Measurements from ENCODE around the gene SKAP1. TPM values are rescaled to one million over a fixed set of nuclear protein-coding genes. Genes with fewer than 3 reads are reported as not detected.

SKAP1 gene
- total and polyA plus RNA-seq, 2 experiments from 2014 or later = 0.27 TPM; not detected in 1

DNA sequence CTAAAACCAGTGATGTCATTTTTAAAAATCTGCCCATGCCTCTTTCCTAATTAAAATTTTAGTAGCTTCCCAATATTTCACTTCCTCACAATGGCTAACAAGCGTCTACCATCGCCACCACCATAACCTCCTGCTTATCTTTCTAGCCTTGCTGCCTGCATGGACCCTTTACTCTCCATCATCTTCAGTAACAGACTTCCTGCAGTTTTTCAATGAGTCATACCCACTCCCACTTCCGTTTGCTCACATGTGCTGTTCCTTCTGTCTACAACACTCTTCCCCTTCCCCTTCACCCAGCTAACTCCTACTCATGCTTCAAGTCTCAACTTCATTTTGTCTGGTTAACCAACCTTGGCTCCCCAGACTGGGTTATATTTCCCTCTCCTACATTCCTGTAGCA is 12.8 kb upstream of the SKAP1 start (continued):
- TF ChIP-seq, protein P1, sequence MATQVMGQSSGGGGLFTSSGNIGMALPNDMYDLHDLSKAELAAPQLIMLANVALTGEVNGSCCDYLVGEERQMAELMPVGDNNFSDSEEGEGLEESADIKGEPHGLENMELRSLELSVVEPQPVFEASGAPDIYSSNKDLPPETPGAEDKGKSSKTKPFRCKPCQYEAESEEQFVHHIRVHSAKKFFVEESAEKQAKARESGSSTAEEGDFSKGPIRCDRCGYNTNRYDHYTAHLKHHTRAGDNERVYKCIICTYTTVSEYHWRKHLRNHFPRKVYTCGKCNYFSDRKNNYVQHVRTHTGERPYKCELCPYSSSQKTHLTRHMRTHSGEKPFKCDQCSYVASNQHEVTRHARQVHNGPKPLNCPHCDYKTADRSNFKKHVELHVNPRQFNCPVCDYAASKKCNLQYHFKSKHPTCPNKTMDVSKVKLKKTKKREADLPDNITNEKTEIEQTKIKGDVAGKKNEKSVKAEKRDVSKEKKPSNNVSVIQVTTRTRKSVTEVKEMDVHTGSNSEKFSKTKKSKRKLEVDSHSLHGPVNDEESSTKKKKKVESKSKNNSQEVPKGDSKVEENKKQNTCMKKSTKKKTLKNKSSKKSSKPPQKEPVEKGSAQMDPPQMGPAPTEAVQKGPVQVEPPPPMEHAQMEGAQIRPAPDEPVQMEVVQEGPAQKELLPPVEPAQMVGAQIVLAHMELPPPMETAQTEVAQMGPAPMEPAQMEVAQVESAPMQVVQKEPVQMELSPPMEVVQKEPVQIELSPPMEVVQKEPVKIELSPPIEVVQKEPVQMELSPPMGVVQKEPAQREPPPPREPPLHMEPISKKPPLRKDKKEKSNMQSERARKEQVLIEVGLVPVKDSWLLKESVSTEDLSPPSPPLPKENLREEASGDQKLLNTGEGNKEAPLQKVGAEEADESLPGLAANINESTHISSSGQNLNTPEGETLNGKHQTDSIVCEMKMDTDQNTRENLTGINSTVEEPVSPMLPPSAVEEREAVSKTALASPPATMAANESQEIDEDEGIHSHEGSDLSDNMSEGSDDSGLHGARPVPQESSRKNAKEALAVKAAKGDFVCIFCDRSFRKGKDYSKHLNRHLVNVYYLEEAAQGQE (IDR thresholded peaks at IDR 0.05; ENCODE audit: unreplicated experiment) = no peak
- TF ChIP-seq EZH2 (IDR thresholded peaks at IDR 0.05; ENCODE audit: low read depth, unreplicated experiment) (no peak), POLR2AphosphoS5 (IDR thresholded peaks at IDR 0.05; ENCODE audit: low read depth) (no peak), ZNF114 (CRISPR knock-in tag; IDR thresholded peaks at IDR 0.05) (no peak), JUNB (IDR thresholded peaks at IDR 0.05; ENCODE audit: unreplicated experiment) (no peak), ZNF331 (CRISPR knock-in tag; IDR thresholded peaks at IDR 0.05; ENCODE audit: low read depth) (no peak)
- TF ChIP-seq, protein P2, sequence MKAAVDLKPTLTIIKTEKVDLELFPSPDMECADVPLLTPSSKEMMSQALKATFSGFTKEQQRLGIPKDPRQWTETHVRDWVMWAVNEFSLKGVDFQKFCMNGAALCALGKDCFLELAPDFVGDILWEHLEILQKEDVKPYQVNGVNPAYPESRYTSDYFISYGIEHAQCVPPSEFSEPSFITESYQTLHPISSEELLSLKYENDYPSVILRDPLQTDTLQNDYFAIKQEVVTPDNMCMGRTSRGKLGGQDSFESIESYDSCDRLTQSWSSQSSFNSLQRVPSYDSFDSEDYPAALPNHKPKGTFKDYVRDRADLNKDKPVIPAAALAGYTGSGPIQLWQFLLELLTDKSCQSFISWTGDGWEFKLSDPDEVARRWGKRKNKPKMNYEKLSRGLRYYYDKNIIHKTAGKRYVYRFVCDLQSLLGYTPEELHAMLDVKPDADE (IDR thresholded peaks at IDR 0.05) = no peak

DNA sequence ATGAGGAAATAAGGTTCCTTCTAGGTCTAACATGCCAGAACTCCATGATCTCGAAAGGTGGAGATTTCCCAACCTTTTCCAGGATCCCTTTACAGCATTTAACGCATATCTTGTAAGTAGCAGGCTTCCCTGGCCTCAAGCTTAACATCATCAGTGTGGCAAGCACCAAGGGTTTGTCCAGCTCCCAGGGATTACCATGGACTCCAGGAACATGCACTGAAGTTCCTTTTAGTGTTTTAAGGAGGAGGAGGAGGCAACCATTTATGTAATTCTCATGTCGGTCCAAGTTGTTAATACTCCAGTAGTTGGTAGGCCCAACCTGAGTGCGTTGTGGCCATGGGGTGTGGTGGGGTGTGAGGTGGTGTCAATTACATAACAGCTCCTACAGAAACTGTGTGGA is 11.8 kb upstream of the SKAP1 start:
- Histone ChIP-seq H3K9me2 (ENCODE audit: insufficient read depth) (peaks cover 4% of the 10 kb centered on the region; the same call in 1 of the 2 replicates), H2AFZ (no peak overlapping the region), H3K27me3 (ENCODE audit: insufficient read depth) (no peaks in the 10 kb centered on the region), H3K4me2 (no peak overlapping the region), H3K27ac (ENCODE audit: low read depth) (no peak overlapping the region), H3K36me3 (ENCODE audit: insufficient read depth) (no peaks in the 10 kb centered on the region), H3K4me3 (no peak overlapping the region), H4K20me1 (replicated peaks; ENCODE audit: insufficient read depth) (no peaks in the 10 kb centered on the region), H3K79me2 (replicated peaks; ENCODE audit: insufficient read depth) (no peaks in the 10 kb centered on the region), H3F3A (replicated peaks; ENCODE audit: low read depth) (no peaks in the 10 kb centered on the region), H3K4me1 (ENCODE audit: insufficient read depth) (no peaks in the 10 kb centered on the region)
- no peaks in the 10 kb centered on the region for H3K36me3 Mint-ChIP-seq (ENCODE audit: low read depth)
- no peak for DNase-seq (ENCODE audit: low spot score)
- no peak overlapping the region for H3K4me3 Mint-ChIP-seq
- no peaks in the 10 kb centered on the region for H3K9me3 Mint-ChIP-seq
- no peak overlapping the region for H3K27ac Mint-ChIP-seq
- H3K27me3 Mint-ChIP-seq (ENCODE audit: insufficient read depth, low read depth, poor library complexity) = peaks cover 8% of the 10 kb centered on the region
- no peak for ATAC-seq
- H3K4me1 Mint-ChIP-seq = no peaks in the 10 kb centered on the region
- TF ChIP-seq JUNB (IDR thresholded peaks at IDR 0.05; ENCODE audit: unreplicated experiment) (no peak), EZH2 (IDR thresholded peaks at IDR 0.05; ENCODE audit: low read depth, unreplicated experiment) (no peak), NANOG (IDR thresholded peaks at IDR 0.05; ENCODE audit: borderline replicate concordance) (no peak), EZH2phosphoT487 (IDR thresholded peaks at IDR 0.05; ENCODE audit: unreplicated experiment) (no peak), POLR2AphosphoS5 (IDR thresholded peaks at IDR 0.05; ENCODE audit: low read depth) (no peak)
- TF ChIP-seq, protein P1 (IDR thresholded peaks at IDR 0.05; ENCODE audit: unreplicated experiment) = no peak
- TF ChIP-seq, protein P3, sequence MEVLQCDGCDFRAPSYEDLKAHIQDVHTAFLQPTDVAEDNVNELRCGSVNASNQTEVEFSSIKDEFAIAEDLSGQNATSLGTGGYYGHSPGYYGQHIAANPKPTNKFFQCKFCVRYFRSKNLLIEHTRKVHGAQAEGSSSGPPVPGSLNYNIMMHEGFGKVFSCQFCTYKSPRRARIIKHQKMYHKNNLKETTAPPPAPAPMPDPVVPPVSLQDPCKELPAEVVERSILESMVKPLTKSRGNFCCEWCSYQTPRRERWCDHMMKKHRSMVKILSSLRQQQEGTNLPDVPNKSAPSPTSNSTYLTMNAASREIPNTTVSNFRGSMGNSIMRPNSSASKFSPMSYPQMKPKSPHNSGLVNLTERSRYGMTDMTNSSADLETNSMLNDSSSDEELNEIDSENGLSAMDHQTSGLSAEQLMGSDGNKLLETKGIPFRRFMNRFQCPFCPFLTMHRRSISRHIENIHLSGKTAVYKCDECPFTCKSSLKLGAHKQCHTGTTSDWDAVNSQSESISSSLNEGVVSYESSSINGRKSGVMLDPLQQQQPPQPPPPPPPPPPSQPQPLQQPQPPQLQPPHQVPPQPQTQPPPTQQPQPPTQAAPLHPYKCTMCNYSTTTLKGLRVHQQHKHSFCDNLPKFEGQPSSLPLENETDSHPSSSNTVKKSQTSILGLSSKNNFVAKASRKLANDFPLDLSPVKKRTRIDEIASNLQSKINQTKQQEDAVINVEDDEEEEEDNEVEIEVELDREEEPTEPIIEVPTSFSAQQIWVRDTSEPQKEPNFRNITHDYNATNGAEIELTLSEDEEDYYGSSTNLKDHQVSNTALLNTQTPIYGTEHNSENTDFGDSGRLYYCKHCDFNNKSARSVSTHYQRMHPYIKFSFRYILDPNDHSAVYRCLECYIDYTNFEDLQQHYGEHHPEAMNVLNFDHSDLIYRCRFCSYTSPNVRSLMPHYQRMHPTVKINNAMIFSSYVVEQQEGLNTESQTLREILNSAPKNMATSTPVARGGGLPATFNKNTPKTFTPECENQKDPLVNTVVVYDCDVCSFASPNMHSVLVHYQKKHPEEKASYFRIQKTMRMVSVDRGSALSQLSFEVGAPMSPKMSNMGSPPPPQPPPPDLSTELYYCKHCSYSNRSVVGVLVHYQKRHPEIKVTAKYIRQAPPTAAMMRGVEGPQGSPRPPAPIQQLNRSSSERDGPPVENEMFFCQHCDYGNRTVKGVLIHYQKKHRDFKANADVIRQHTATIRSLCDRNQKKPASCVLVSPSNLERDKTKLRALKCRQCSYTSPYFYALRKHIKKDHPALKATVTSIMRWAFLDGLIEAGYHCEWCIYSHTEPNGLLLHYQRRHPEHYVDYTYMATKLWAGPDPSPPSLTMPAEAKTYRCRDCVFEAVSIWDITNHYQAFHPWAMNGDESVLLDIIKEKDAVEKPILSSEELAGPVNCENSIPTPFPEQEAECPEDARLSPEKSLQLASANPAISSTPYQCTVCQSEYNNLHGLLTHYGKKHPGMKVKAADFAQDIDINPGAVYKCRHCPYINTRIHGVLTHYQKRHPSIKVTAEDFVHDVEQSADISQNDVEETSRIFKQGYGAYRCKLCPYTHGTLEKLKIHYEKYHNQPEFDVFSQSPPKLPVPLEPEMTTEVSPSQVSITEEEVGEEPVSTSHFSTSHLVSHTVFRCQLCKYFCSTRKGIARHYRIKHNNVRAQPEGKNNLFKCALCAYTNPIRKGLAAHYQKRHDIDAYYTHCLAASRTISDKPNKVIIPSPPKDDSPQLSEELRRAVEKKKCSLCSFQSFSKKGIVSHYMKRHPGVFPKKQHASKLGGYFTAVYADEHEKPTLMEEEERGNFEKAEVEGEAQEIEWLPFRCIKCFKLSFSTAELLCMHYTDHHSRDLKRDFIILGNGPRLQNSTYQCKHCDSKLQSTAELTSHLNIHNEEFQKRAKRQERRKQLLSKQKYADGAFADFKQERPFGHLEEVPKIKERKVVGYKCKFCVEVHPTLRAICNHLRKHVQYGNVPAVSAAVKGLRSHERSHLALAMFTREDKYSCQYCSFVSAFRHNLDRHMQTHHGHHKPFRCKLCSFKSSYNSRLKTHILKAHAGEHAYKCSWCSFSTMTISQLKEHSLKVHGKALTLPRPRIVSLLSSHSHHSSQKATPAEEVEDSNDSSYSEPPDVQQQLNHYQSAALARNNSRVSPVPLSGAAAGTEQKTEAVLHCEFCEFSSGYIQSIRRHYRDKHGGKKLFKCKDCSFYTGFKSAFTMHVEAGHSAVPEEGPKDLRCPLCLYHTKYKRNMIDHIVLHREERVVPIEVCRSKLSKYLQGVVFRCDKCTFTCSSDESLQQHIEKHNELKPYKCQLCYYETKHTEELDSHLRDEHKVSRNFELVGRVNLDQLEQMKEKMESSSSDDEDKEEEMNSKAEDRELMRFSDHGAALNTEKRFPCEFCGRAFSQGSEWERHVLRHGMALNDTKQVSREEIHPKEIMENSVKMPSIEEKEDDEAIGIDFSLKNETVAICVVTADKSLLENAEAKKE (CRISPR knock-in tag; IDR thresholded peaks at IDR 0.05) = no peak

All from GM23338 (cell line).